GM23338 (cell line): Measurements from ENCODE around the gene NAA25. TPM values are rescaled to one million over a fixed set of nuclear protein-coding genes. Genes with fewer than 3 reads are reported as not detected.
"Not testable (repeated sequence)": the region's sequence is repeated elsewhere in the genome, so short reads cannot be mapped to it uniquely, and the experiment has no call there.

Source experiments
- ATAC-seq: fragments of 200-7000 bp; cut with Tn5 transposase; 3 replicates; pipeline ENCODE4 v1.9.1; 2020
- DNase-seq: peaks from one replicate; pipeline ENCODE4 v3.0.0-alpha.2; 2015; ENCODE audit warnings: low spot score
- H2AFZ ChIP-seq: fragments of 200-600 bp; sonication (generic); 2 replicates; pipeline ENCODE4 v1.8.0; 2016; ENCODE audit warnings: antibody characterized with exemption, mild to moderate bottlenecking, moderate library complexity
- H3F3A ChIP-seq: fragments of 200-600 bp; sonication (generic); replicated peaks from 2 replicates; pipeline ENCODE4 v1.8.0; 2017; ENCODE audit warnings: antibody characterized with exemption, mixed run types, low read depth
- H3K27ac ChIP-seq: fragments of 200-600 bp; sonication (generic); 2 replicates; pipeline ENCODE4 v1.6.1; 2016; ENCODE audit warnings: low read depth
- H3K27me3 ChIP-seq: fragments of 200-600 bp; sonication (generic); 2 replicates; pipeline ENCODE4 v1.8.0; 2016; ENCODE audit warnings: mild to moderate bottlenecking, mixed run types, moderate library complexity; ENCODE audit not compliant: insufficient read depth
- H3K36me3 ChIP-seq: fragments of 200-600 bp; sonication (generic); 2 replicates; pipeline ENCODE4 v1.8.0; 2016; ENCODE audit warnings: mild to moderate bottlenecking; ENCODE audit not compliant: insufficient read depth
- H3K4me1 ChIP-seq: fragments of 200-600 bp; sonication (generic); 2 replicates; pipeline ENCODE4 v1.8.0; 2016; ENCODE audit warnings: mild to moderate bottlenecking, moderate library complexity; ENCODE audit not compliant: insufficient read depth
- H3K4me2 ChIP-seq: fragments of 200-600 bp; sonication (generic); 2 replicates; pipeline ENCODE4 v1.7.1; 2017; ENCODE audit warnings: mixed run types
- H3K4me3 ChIP-seq: fragments of 200-600 bp; sonication (generic); 2 replicates; pipeline ENCODE4 v1.6.1; 2016; ENCODE audit warnings: mixed run types
- H3K79me2 ChIP-seq: fragments of 200-600 bp; sonication (generic); replicated peaks from 2 replicates; pipeline ENCODE4 v1.8.0; 2017; ENCODE audit warnings: mild to moderate bottlenecking; ENCODE audit not compliant: insufficient read depth
- H3K9me2 ChIP-seq: fragments of 200-600 bp; sonication (generic); 2 replicates; pipeline ENCODE4 v1.8.0; 2017; ENCODE audit not compliant: insufficient read depth
- H4K20me1 ChIP-seq: fragments of 200-600 bp; sonication (generic); replicated peaks from 2 replicates; pipeline ENCODE4 v1.8.0; 2017; ENCODE audit warnings: mild to moderate bottlenecking; ENCODE audit not compliant: insufficient read depth
- H3K27ac Mint-ChIP-seq: 2 replicates; pipeline ENCODE4 v1.8.0; 2020; ENCODE audit warnings: inconsistent platforms, mild to moderate bottlenecking, moderate library complexity, mixed read lengths
- H3K27me3 Mint-ChIP-seq: 3 replicates; pipeline ENCODE4 v1.8.0; 2022; ENCODE audit warnings: low read depth, mild to moderate bottlenecking, moderate library complexity, mixed read lengths, inconsistent platforms; ENCODE audit not compliant: insufficient read depth, poor library complexity
- H3K36me3 Mint-ChIP-seq: 3 replicates; pipeline ENCODE4 v1.8.0; 2021; ENCODE audit warnings: low read depth, mild to moderate bottlenecking, inconsistent platforms, moderate library complexity, mixed read lengths
- H3K4me1 Mint-ChIP-seq: 3 replicates; pipeline ENCODE4 v1.8.0; 2020; ENCODE audit warnings: mild to moderate bottlenecking, inconsistent platforms, mixed read lengths
- H3K4me3 Mint-ChIP-seq: 3 replicates; pipeline ENCODE4 v1.8.0; 2021; ENCODE audit warnings: moderate library complexity, mild to moderate bottlenecking, inconsistent platforms, mixed read lengths
- H3K9me3 Mint-ChIP-seq: 3 replicates; pipeline ENCODE4 v1.8.0; 2020; ENCODE audit warnings: moderate library complexity, mild to moderate bottlenecking, inconsistent platforms, mixed read lengths
- CREB1 ChIP-seq: fragments of 250-450 bp; sonication (Bioruptor Pico); IDR thresholded peaks from 2 replicates; pipeline ENCODE4 v1.5.0; 2020; ENCODE audit warnings: low read depth, mild to moderate bottlenecking, moderate library complexity
- JUNB ChIP-seq: IDR thresholded peaks from one replicate; pipeline ENCODE4 v1.6.1; 2016; ENCODE audit warnings: antibody characterized with exemption; ENCODE audit not compliant: unreplicated experiment
- ZNF114 ChIP-seq: fragments of 250-450 bp; sonication (Bioruptor Pico); IDR thresholded peaks from 2 replicates; pipeline ENCODE4 v1.5.0; 2020; ENCODE audit warnings: mild to moderate bottlenecking, moderate library complexity
- ZNF331 ChIP-seq: fragments of 250-450 bp; sonication (Bioruptor Pico); IDR thresholded peaks from 2 replicates; pipeline ENCODE4 v1.5.0; 2020; ENCODE audit warnings: low read depth, mild to moderate bottlenecking, moderate library complexity
- polyA plus RNA-seq: library from polyadenylated mRNA; unstranded; fragments of >200 nt; fragmentation: Nextera tagmentation; extraction: Ambion mirVana; gene quantifications from 2 replicates; pipeline ENCODE4 v1.2.1, GENCODE V29; 2016
- total RNA-seq: library from RNA; depleted of rRNA; stranded (reverse); fragments of >200 nt; shearing (Covaris generic); gene quantifications from 2 replicates; pipeline ENCODE4 v1.2.3, GENCODE V29; 2014
- TF ChIP-seq, protein P1 (sequence below): fragments of 250-450 bp; sonication (Bioruptor Pico); IDR thresholded peaks from 2 replicates; pipeline ENCODE4 v1.5.0; 2020; ENCODE audit warnings: mild to moderate bottlenecking, moderate library complexity
- TF ChIP-seq, protein P2 (sequence below): IDR thresholded peaks from one replicate; pipeline ENCODE4 v1.6.1; 2018; ENCODE audit warnings: antibody characterized with exemption; ENCODE audit not compliant: unreplicated experiment

The NAA25 gene
- total and polyA plus RNA-seq, 2 experiments from 2014 or later: 49.0 to 55.1 TPM

DNA sequence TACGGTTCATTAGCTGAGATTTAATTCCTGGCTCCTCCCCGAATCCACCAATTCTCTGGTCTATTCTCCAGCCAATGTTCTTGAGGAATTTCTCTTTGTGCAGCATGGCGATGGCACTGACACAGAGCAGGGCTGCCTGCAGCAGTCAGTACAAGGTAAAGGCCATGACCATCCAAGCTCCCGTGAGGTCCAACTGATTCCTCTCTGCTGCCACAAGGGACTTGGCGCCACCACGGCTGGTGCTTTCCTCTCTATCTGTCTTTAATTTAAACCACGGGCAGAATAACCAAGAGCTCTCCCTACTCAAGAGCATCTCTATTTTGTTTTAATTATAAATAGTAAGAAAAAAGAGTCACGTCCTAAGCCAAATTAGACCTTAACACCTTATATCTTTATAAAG lies 107.8 kb downstream of the NAA25 start:
- DNase-seq (no peak), ATAC-seq (no peak; the same call in 2 of the 3 replicates)
- TF ChIP-seq ZNF331 (CRISPR knock-in tag): no peak
- TF ChIP-seq CREB1 (CRISPR knock-in tag): no peak
- TF ChIP-seq, protein P1, sequence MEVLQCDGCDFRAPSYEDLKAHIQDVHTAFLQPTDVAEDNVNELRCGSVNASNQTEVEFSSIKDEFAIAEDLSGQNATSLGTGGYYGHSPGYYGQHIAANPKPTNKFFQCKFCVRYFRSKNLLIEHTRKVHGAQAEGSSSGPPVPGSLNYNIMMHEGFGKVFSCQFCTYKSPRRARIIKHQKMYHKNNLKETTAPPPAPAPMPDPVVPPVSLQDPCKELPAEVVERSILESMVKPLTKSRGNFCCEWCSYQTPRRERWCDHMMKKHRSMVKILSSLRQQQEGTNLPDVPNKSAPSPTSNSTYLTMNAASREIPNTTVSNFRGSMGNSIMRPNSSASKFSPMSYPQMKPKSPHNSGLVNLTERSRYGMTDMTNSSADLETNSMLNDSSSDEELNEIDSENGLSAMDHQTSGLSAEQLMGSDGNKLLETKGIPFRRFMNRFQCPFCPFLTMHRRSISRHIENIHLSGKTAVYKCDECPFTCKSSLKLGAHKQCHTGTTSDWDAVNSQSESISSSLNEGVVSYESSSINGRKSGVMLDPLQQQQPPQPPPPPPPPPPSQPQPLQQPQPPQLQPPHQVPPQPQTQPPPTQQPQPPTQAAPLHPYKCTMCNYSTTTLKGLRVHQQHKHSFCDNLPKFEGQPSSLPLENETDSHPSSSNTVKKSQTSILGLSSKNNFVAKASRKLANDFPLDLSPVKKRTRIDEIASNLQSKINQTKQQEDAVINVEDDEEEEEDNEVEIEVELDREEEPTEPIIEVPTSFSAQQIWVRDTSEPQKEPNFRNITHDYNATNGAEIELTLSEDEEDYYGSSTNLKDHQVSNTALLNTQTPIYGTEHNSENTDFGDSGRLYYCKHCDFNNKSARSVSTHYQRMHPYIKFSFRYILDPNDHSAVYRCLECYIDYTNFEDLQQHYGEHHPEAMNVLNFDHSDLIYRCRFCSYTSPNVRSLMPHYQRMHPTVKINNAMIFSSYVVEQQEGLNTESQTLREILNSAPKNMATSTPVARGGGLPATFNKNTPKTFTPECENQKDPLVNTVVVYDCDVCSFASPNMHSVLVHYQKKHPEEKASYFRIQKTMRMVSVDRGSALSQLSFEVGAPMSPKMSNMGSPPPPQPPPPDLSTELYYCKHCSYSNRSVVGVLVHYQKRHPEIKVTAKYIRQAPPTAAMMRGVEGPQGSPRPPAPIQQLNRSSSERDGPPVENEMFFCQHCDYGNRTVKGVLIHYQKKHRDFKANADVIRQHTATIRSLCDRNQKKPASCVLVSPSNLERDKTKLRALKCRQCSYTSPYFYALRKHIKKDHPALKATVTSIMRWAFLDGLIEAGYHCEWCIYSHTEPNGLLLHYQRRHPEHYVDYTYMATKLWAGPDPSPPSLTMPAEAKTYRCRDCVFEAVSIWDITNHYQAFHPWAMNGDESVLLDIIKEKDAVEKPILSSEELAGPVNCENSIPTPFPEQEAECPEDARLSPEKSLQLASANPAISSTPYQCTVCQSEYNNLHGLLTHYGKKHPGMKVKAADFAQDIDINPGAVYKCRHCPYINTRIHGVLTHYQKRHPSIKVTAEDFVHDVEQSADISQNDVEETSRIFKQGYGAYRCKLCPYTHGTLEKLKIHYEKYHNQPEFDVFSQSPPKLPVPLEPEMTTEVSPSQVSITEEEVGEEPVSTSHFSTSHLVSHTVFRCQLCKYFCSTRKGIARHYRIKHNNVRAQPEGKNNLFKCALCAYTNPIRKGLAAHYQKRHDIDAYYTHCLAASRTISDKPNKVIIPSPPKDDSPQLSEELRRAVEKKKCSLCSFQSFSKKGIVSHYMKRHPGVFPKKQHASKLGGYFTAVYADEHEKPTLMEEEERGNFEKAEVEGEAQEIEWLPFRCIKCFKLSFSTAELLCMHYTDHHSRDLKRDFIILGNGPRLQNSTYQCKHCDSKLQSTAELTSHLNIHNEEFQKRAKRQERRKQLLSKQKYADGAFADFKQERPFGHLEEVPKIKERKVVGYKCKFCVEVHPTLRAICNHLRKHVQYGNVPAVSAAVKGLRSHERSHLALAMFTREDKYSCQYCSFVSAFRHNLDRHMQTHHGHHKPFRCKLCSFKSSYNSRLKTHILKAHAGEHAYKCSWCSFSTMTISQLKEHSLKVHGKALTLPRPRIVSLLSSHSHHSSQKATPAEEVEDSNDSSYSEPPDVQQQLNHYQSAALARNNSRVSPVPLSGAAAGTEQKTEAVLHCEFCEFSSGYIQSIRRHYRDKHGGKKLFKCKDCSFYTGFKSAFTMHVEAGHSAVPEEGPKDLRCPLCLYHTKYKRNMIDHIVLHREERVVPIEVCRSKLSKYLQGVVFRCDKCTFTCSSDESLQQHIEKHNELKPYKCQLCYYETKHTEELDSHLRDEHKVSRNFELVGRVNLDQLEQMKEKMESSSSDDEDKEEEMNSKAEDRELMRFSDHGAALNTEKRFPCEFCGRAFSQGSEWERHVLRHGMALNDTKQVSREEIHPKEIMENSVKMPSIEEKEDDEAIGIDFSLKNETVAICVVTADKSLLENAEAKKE (CRISPR knock-in tag): no peak
- TF ChIP-seq ZNF114 (CRISPR knock-in tag): no peak
- TF ChIP-seq, protein P2, sequence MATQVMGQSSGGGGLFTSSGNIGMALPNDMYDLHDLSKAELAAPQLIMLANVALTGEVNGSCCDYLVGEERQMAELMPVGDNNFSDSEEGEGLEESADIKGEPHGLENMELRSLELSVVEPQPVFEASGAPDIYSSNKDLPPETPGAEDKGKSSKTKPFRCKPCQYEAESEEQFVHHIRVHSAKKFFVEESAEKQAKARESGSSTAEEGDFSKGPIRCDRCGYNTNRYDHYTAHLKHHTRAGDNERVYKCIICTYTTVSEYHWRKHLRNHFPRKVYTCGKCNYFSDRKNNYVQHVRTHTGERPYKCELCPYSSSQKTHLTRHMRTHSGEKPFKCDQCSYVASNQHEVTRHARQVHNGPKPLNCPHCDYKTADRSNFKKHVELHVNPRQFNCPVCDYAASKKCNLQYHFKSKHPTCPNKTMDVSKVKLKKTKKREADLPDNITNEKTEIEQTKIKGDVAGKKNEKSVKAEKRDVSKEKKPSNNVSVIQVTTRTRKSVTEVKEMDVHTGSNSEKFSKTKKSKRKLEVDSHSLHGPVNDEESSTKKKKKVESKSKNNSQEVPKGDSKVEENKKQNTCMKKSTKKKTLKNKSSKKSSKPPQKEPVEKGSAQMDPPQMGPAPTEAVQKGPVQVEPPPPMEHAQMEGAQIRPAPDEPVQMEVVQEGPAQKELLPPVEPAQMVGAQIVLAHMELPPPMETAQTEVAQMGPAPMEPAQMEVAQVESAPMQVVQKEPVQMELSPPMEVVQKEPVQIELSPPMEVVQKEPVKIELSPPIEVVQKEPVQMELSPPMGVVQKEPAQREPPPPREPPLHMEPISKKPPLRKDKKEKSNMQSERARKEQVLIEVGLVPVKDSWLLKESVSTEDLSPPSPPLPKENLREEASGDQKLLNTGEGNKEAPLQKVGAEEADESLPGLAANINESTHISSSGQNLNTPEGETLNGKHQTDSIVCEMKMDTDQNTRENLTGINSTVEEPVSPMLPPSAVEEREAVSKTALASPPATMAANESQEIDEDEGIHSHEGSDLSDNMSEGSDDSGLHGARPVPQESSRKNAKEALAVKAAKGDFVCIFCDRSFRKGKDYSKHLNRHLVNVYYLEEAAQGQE: no peak
- TF ChIP-seq JUNB: no peak
- H3K4me1 Mint-ChIP-seq: peaks cover 5% of the 10 kb centered on the region
- Histone ChIP-seq H3K79me2 (no peaks in the 10 kb centered on the region), H3K27ac (no peak overlapping the region), H4K20me1 (no peaks in the 10 kb centered on the region), H3F3A (no peaks in the 10 kb centered on the region), H3K4me2 (no peak overlapping the region), H2AFZ (no peak overlapping the region), H3K27me3 (no peaks in the 10 kb centered on the region), H3K4me1 (no peaks in the 10 kb centered on the region), H3K36me3 (no peaks in the 10 kb centered on the region), H3K9me2 (no peaks in the 10 kb centered on the region), H3K4me3 (no peak overlapping the region)
- H3K27me3 Mint-ChIP-seq: peaks cover 2% of the 10 kb centered on the region
- H3K4me3 Mint-ChIP-seq: no peak overlapping the region
- no peak overlapping the region for H3K27ac Mint-ChIP-seq
- no peaks in the 10 kb centered on the region for H3K9me3 Mint-ChIP-seq
- peaks cover 7% of the 10 kb centered on the region; the same call in 2 of the 3 replicates for H3K36me3 Mint-ChIP-seq

DNA sequence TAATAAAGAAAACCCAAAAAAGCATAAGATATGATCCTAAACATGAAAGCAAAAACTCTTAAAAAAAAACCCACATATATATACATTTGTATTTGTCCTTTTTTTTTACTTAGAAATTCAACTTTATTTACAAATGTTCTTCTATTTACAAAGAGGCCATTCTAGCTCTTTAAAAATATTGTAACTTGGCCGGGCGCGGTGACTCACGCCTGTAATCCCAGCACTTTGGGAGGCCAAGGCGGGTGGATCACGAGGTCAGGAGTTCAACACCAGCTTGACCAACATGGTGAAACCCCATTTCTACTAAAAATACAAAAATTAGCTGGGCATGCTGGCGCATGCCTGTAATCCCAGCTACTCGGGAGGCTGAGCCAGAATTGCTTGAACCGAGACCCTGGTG lies 109.5 kb downstream of the NAA25 start:
- H3K27ac ChIP-seq, H3K4me3 Mint-ChIP-seq, H3K36me3 Mint-ChIP-seq, H3K4me1 ChIP-seq, H3K4me1 Mint-ChIP-seq, H3K9me2 ChIP-seq, H3K79me2 ChIP-seq, H2AFZ ChIP-seq, H4K20me1 ChIP-seq, DNase-seq, H3K4me2 ChIP-seq, H3K27ac Mint-ChIP-seq, H3K27me3 Mint-ChIP-seq, H3F3A ChIP-seq, H3K9me3 Mint-ChIP-seq, ATAC-seq, H3K27me3 ChIP-seq, H3K4me3 ChIP-seq, H3K36me3 ChIP-seq: not testable (repeated sequence)
